Measurements from ENCODE around the gene ARFGAP3. TPM values are rescaled to one million over a fixed set of nuclear protein-coding genes. Genes with fewer than 3 reads are reported as not detected.
"Not testable (repeated sequence)": the region's sequence is repeated elsewhere in the genome, so short reads cannot be mapped to it uniquely, and the experiment has no call there.

The ARFGAP3 gene
- total RNA-seq, 2 experiments from 2014 or later = 22.5 to 23.0 TPM

GRCh38 chr22:42770941-42771647 lies 86.0 kb downstream of the ARFGAP3 start:
- no peaks in the 10 kb centered on the region for H3K4me1 Mint-ChIP-seq
- CTCF ChIA-PET = interaction anchor here (0.6 kb wide), 1 partner anchor 10 kb away, joined by 3 read pairs; no protein-coding TSS in a partner anchor
- DNase-seq (no peak), ATAC-seq (no peak)
- H3K9me3 Mint-ChIP-seq (ENCODE audit: low read depth) = no peaks in the 10 kb centered on the region
- no peaks in the 10 kb centered on the region for H3K36me3 Mint-ChIP-seq (ENCODE audit: low read depth)
- peaks cover 2% of the 10 kb centered on the region for H3K27me3 Mint-ChIP-seq
- intact Hi-C loops (cut with DNase I, micrococcal nuclease) = no loop called here
- no peak overlapping the region for H3K27ac Mint-ChIP-seq
- no peak overlapping the region for H3K4me3 Mint-ChIP-seq
- POLR2A ChIA-PET = interaction anchor here (0.6 kb wide), 1 partner anchor 10 kb away, joined by 4 read pairs; no protein-coding TSS in a partner anchor

DNA sequence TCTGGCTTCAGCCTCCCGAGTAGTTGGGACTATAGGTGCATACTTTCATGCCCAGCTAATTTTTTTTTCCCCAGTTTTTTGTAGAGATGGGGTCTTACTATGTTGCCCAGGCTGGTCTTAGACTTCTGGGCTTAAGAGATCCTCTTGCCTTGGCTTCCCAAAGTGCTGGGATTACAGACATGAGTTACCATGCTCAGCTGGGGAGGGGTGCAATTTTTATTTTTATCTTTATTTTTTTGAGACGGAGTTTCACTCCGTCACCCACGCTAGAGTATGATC lies 86.7 kb downstream of the ARFGAP3 start:
- Mint-ChIP-seq H3K4me1 (no peaks in the 10 kb centered on the region), H3K27ac (no peak overlapping the region), H3K9me3 (ENCODE audit: low read depth) (no peaks in the 10 kb centered on the region), H3K27me3 (peaks cover 2% of the 10 kb centered on the region), H3K36me3 (ENCODE audit: low read depth) (no peaks in the 10 kb centered on the region), H3K4me3 (no peak overlapping the region)
- DNase-seq (no peak), ATAC-seq (no peak)
- intact Hi-C loops (cut with DNase I, micrococcal nuclease) = no loop called here
- CTCF ChIA-PET = no interaction called here
- POLR2A ChIA-PET = no interaction called here

DNA sequence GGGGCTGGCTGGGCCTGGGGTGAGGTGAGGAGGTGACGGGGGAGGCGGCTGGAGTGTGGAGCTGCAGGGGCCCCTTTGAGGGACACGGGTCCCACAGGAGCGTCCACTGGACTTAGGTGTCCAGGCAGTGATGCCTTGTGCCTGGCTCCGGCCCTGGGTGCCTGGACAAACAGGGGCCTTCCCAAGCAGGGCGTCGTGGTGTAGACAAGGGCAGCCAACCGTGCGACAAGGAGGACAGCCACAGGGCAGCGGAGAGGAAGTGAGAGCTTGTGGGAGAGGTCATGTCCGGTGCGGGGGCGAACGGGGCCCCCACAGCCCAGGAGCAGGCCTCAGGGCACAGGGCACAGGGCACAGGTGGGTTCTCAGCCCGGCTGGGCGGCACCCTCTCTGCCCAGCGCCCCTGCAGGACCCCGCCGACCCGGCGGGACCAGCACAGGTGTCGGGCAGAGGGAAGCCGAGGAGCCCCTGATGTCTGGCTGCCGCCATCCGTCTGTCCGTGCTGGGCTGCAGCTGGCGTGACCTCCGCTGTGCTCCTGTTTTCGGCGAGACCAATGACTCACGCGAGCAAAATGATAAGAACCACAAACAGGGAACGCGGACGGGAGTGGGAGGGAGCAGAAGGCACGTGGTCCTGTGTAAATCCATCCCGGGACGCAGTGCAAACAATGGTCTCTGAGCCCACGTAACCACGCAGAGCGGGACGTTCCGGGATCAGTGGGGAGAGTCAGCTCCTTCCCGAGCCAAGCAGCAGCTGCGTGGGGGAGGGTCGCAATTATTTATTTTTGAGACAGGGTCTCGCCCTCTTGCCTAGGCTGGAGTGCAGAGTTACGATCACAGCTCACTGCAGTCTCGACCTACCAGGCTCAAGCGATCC lies 87.3 kb downstream of the ARFGAP3 start:
- DNase-seq (no peak), ATAC-seq (no peak)
- Mint-ChIP-seq H3K27me3 (peaks cover 2% of the 10 kb centered on the region), H3K4me3 (no peak overlapping the region), H3K27ac (no peak overlapping the region), H3K4me1 (no peaks in the 10 kb centered on the region), H3K36me3 (ENCODE audit: low read depth) (no peaks in the 10 kb centered on the region), H3K9me3 (ENCODE audit: low read depth) (no peaks in the 10 kb centered on the region)
- CTCF ChIA-PET = no interaction called here
- POLR2A ChIA-PET = no interaction called here
- intact Hi-C loops (cut with DNase I, micrococcal nuclease) = no loop called here

DNA sequence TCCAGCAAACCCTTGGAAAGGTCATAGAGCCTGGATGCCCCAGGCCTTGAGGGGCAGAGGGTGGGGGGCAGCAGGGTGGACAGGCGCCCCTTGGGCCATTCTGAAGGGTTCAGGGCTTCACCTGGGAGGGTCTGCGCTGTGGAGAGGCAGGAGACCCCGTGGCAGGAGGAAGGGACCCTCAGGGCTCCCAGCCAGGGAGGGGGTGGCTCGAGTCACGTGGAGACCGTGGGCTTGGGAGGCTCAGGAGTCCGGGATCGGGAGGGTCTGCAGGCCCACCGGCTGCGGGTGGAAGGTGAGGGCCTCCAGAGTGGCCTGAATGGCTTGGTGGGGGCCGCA lies 87.9 kb downstream of the ARFGAP3 start:
- H3K4me3 Mint-ChIP-seq = no peak overlapping the region
- no peak overlapping the region for H3K27ac Mint-ChIP-seq
- no peak for ATAC-seq
- ChIA-PET POLR2A (no interaction called here), CTCF (no interaction called here)
- no peaks in the 10 kb centered on the region for H3K4me1 Mint-ChIP-seq
- no peaks in the 10 kb centered on the region for H3K9me3 Mint-ChIP-seq (ENCODE audit: low read depth)
- no peaks in the 10 kb centered on the region for H3K36me3 Mint-ChIP-seq (ENCODE audit: low read depth)
- intact Hi-C loops (cut with DNase I, micrococcal nuclease) = no loop called here
- H3K27me3 Mint-ChIP-seq = peaks cover 2% of the 10 kb centered on the region
- no peak for DNase-seq

- Mint-ChIP-seq H3K4me1 (no peaks in the 10 kb centered on the region), H3K9me3 (ENCODE audit: low read depth) (no peaks in the 10 kb centered on the region), H3K27me3 (peaks cover 2% of the 10 kb centered on the region), H3K36me3 (ENCODE audit: low read depth) (no peaks in the 10 kb centered on the region), H3K4me3 (no peak overlapping the region), H3K27ac (no peak overlapping the region)
- DNase-seq (no peak), ATAC-seq (no peak)
- ChIA-PET POLR2A (no interaction called here), CTCF (no interaction called here)
- intact Hi-C loops (cut with DNase I, micrococcal nuclease) = no loop called here
These were observed 88.6 kb downstream of the ARFGAP3 start for GRCh38 chr22:42768385-42769035.

DNA sequence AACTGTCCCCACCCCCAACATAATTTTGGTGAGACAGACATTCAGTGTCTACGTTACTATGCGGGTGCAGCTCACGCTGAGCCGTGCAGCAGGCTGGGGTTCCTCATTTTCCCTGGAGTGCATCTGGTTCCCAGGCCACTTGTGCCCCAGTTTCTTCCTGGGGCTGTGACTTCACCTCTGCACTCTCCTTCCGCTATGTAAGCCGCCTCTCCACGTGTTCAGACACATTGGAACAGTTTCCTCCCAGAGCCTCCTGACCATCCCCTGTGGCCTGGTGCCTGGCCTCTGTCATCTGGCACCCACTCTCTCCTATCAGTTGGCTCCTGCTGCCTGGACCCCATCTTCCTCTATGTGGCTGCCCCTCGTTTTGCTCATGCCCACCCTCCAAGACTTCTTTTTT lies 90.2 kb downstream of the ARFGAP3 start:
- ChIA-PET POLR2A (no interaction called here), CTCF (no interaction called here)
- Mint-ChIP-seq H3K27ac (no peak overlapping the region), H3K27me3 (peaks cover 2% of the 10 kb centered on the region), H3K4me3 (no peak overlapping the region), H3K9me3 (ENCODE audit: low read depth) (no peaks in the 10 kb centered on the region), H3K4me1 (no peaks in the 10 kb centered on the region), H3K36me3 (ENCODE audit: low read depth) (no peaks in the 10 kb centered on the region)
- intact Hi-C loops (cut with DNase I, micrococcal nuclease) = no loop called here
- DNase-seq (no peak), ATAC-seq (no peak)

DNA sequence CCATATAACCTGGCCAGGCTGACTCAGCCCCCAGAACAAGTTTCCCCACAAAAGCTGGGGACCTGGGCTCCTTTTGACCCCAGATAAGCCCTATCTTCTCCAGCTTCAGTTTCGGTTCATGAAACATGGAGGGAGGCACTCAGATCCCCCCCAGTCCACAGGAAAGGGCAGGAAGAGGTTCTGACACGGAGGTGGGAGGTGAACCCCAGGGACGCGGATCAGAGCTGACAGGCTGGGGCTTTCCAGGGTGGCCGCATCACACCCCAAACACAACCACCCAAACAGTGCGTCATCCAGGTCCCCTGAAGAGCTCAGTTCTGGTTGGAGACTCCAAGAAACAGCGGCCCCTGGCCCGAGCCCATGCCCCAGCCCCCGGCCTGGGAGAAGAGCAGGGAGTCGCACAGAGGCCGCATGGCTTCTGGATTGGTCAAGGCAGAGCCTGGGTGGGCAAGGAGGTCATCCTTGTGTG lies 92.1 kb downstream of the ARFGAP3 start:
- intact Hi-C loops (cut with DNase I, micrococcal nuclease) = no loop called here
- ChIA-PET CTCF (no interaction called here), POLR2A (interaction anchor here (0.7 kb wide), 1 partner anchor 19 kb away, joined by 4 read pairs; no protein-coding TSS in a partner anchor)
- Mint-ChIP-seq H3K9me3 (ENCODE audit: low read depth) (no peaks in the 10 kb centered on the region), H3K4me3 (no peak overlapping the region), H3K36me3 (ENCODE audit: low read depth) (no peaks in the 10 kb centered on the region), H3K27me3 (peaks cover 2% of the 10 kb centered on the region), H3K4me1 (no peaks in the 10 kb centered on the region), H3K27ac (no peak overlapping the region)
- ATAC-seq = no peak
- DNase-seq = no peak

GRCh38 chr22:42763965-42764480 lies 93.0 kb downstream of the ARFGAP3 start:
- Mint-ChIP-seq H3K9me3 (ENCODE audit: low read depth) (no peaks in the 10 kb centered on the region), H3K27ac (no peak overlapping the region), H3K4me1 (no peaks in the 10 kb centered on the region), H3K4me3 (no peak overlapping the region), H3K36me3 (ENCODE audit: low read depth) (no peaks in the 10 kb centered on the region), H3K27me3 (peaks cover 2% of the 10 kb centered on the region)
- intact Hi-C loops (cut with DNase I, micrococcal nuclease) = no loop called here
- DNase-seq = no peak
- CTCF ChIA-PET = no interaction called here
- ATAC-seq = no peak
- POLR2A ChIA-PET = no interaction called here

GRCh38 chr22:42760806-42761565 lies 96.1 kb downstream of the ARFGAP3 start:
- H3K9me3 Mint-ChIP-seq (ENCODE audit: low read depth) = no peaks in the 10 kb centered on the region
- ChIA-PET POLR2A (interaction anchor here (0.7 kb wide), 1 partner anchor 92 kb away, joined by 3 read pairs; no protein-coding TSS in a partner anchor), CTCF (no interaction called here)
- no peak for ATAC-seq
- no peak overlapping the region for H3K4me3 Mint-ChIP-seq
- no peaks in the 10 kb centered on the region for H3K4me1 Mint-ChIP-seq
- no peak for DNase-seq
- intact Hi-C loops (cut with DNase I, micrococcal nuclease) = no loop called here
- peaks cover 2% of the 10 kb centered on the region for H3K27me3 Mint-ChIP-seq
- no peaks in the 10 kb centered on the region for H3K36me3 Mint-ChIP-seq (ENCODE audit: low read depth)
- no peak overlapping the region for H3K27ac Mint-ChIP-seq

- H3K4me3 Mint-ChIP-seq = no peak overlapping the region
- no peak for DNase-seq
- CTCF ChIA-PET = no interaction called here
- intact Hi-C loops (cut with DNase I, micrococcal nuclease) = no loop called here
- no peak overlapping the region for H3K27ac Mint-ChIP-seq
- H3K4me1 Mint-ChIP-seq = no peaks in the 10 kb centered on the region
- ATAC-seq = no peak
- no peaks in the 10 kb centered on the region for H3K36me3 Mint-ChIP-seq (ENCODE audit: low read depth)
- H3K9me3 Mint-ChIP-seq (ENCODE audit: low read depth) = no peaks in the 10 kb centered on the region
- POLR2A ChIA-PET = no interaction called here
- H3K27me3 Mint-ChIP-seq = peaks cover 2% of the 10 kb centered on the region
These were observed 98.0 kb downstream of the ARFGAP3 start for GRCh38 chr22:42758931-42759629.

- ATAC-seq; H3K9me3 Mint-ChIP-seq (ENCODE audit: low read depth); CTCF ChIA-PET; H3K27me3 Mint-ChIP-seq; intact Hi-C loops (cut with DNase I, micrococcal nuclease); H3K4me3 Mint-ChIP-seq; H3K36me3 Mint-ChIP-seq (ENCODE audit: low read depth); DNase-seq; H3K27ac Mint-ChIP-seq; POLR2A ChIA-PET; H3K4me1 Mint-ChIP-seq: not testable (repeated sequence)
These were observed 101.5 kb downstream of the ARFGAP3 start for GRCh38 chr22:42755553-42755952.
